HG03354 (cell line): Measurements from ENCODE around the gene TMEM62.
A peak's percentile ranks its signal among the peaks of the same experiment; 100 is the strongest.
"Not testable (repeated sequence)": the region's sequence is repeated elsewhere in the genome, so short reads cannot be mapped to it uniquely, and the experiment has no call there.

Source experiments
- ATAC-seq: cut with Tn5 transposase; IDR thresholded peaks from one replicate; pipeline ENCODE4 v1.9.1; 2021; ENCODE audit warnings: mild to moderate bottlenecking; ENCODE audit not compliant: unreplicated experiment, poor library complexity, severe bottlenecking

Gene TMEM62

GRCh38 chr15:43118286-43118685 lies 15.1 kb upstream of the TMEM62 start:
- peak; percentile 44 for ATAC-seq

- peak; percentile 67 for ATAC-seq
These were observed 14.6 kb upstream of the TMEM62 start for GRCh38 chr15:43118829-43119228.

- ATAC-seq: no peak
These were observed 11.5 kb upstream of the TMEM62 start for GRCh38 chr15:43121863-43122262.

GRCh38 chr15:43125100-43125661 lies 8.2 kb upstream of the TMEM62 start:
- ATAC-seq: no peak

- no peak for ATAC-seq
These were observed 7.0 kb upstream of the TMEM62 start for GRCh38 chr15:43126356-43126755.

- ATAC-seq: no peak
These were observed 5.6 kb upstream of the TMEM62 start for GRCh38 chr15:43127752-43128151.

- not testable (repeated sequence) for ATAC-seq
These were observed 5.0 kb upstream of the TMEM62 start for GRCh38 chr15:43128174-43128979.

GRCh38 chr15:43128980-43129335 lies 4.4 kb upstream of the TMEM62 start:
- ATAC-seq: no peak

- ATAC-seq: no peak
These were observed 456 bp upstream of the TMEM62 start for GRCh38 chr15:43132830-43133429.

- peak; percentile 11 for ATAC-seq
These were observed 810 bp downstream of the TMEM62 start for GRCh38 chr15:43134157-43134635.

- no peak for ATAC-seq
These were observed 2.0 kb downstream of the TMEM62 start for GRCh38 chr15:43135351-43135750.

- no peak for ATAC-seq
These were observed 10.0 kb downstream of the TMEM62 start for GRCh38 chr15:43143203-43143941.

GRCh38 chr15:43144512-43144911 lies 11.1 kb downstream of the TMEM62 start:
- no peak for ATAC-seq

- ATAC-seq: no peak
These were observed 12.8 kb downstream of the TMEM62 start for GRCh38 chr15:43146184-43146583.

GRCh38 chr15:43150191-43150929 lies 17.0 kb downstream of the TMEM62 start:
- no peak for ATAC-seq

- ATAC-seq: no peak
These were observed 18.3 kb downstream of the TMEM62 start for GRCh38 chr15:43151688-43152087.

- no peak for ATAC-seq
These were observed 19.9 kb downstream of the TMEM62 start for GRCh38 chr15:43153269-43153668.

GRCh38 chr15:43165801-43166325 lies 32.5 kb downstream of the TMEM62 start:
- no peak for ATAC-seq

- not testable (repeated sequence) for ATAC-seq
These were observed 33.9 kb downstream of the TMEM62 start for GRCh38 chr15:43167261-43167660.
